NCI-H1092 (cell line): ENCODE results near the gene PBRM1.
"Not testable (repeated sequence)": the region's sequence is repeated elsewhere in the genome, so short reads cannot be mapped to it uniquely, and the experiment has no call there.

Source experiments
- DNase-seq: peaks from one replicate; lab custom pipeline; 2025; lab: John Stamatoyannopoulos, UW

PBRM1 gene

GRCh38 chr3:52704611-52705437, 19.1 kb upstream of the PBRM1 start:
- no peak for DNase-seq

GRCh38 chr3:52703341-52703740, 17.6 kb upstream of the PBRM1 start:
- no peak for DNase-seq

- no peak for DNase-seq
These were observed 11.9 kb upstream of the PBRM1 start for GRCh38 chr3:52697632-52697965.

GRCh38 chr3:52696830-52697631, 11.3 kb upstream of the PBRM1 start:
- no peak for DNase-seq

GRCh38 chr3:52695798-52696671, 10.3 kb upstream of the PBRM1 start:
- DNase-seq, result no peak

- no peak for DNase-seq
These were observed 8.9 kb upstream of the PBRM1 start for GRCh38 chr3:52694528-52695189.

- no peak for DNase-seq
These were observed 7.4 kb upstream of the PBRM1 start for GRCh38 chr3:52693071-52693470.

- DNase-seq, result no peak
These were observed 4.8 kb upstream of the PBRM1 start for GRCh38 chr3:52690560-52690959.

GRCh38 chr3:52689151-52689550, 3.4 kb upstream of the PBRM1 start:
- no peak for DNase-seq

- no peak for DNase-seq
These were observed 2.6 kb upstream of the PBRM1 start for GRCh38 chr3:52688266-52688665.

- DNase-seq, result peak; percentile 79
These were observed 416 bp downstream of the PBRM1 start for GRCh38 chr3:52685285-52685708.

GRCh38 chr3:52684184-52684583, 1.5 kb downstream of the PBRM1 start:
- DNase-seq, result no peak

GRCh38 chr3:52683611-52684010, 2.1 kb downstream of the PBRM1 start:
- DNase-seq, result no peak

GRCh38 chr3:52682016-52682415, 3.7 kb downstream of the PBRM1 start:
- no peak for DNase-seq

- DNase-seq, result no peak
These were observed 4.1 kb downstream of the PBRM1 start for GRCh38 chr3:52681596-52681995.

- DNase-seq, result no peak
These were observed 5.9 kb downstream of the PBRM1 start for GRCh38 chr3:52679811-52680210.

- DNase-seq, result no peak
These were observed 6.5 kb downstream of the PBRM1 start for GRCh38 chr3:52679199-52679538.

- DNase-seq, result no peak
These were observed 7.2 kb downstream of the PBRM1 start for GRCh38 chr3:52678265-52679198.

- not testable (repeated sequence) for DNase-seq
These were observed 9.5 kb downstream of the PBRM1 start for GRCh38 chr3:52676201-52676600.

- no peak for DNase-seq
These were observed 14.0 kb downstream of the PBRM1 start for GRCh38 chr3:52671676-52672075.
